Endothelial cell (in vitro differentiated cells): ENCODE measurements around the gene LRRC10B. TPM values are rescaled to one million over a fixed set of nuclear protein-coding genes. Genes with fewer than 3 reads are reported as not detected.

Source experiments
- DNase-seq: peaks from one replicate; pipeline ENCODE4 v3.0.0; 2021; ENCODE audit warnings: low spot score
- H3K27ac Mint-ChIP-seq: one replicate; pipeline ENCODE4 v1.8.0; 2021; ENCODE audit warnings: mixed read lengths, inconsistent platforms; ENCODE audit not compliant: unreplicated experiment
- H3K27me3 Mint-ChIP-seq: one replicate; pipeline ENCODE4 v1.8.0; 2021; ENCODE audit warnings: mild to moderate bottlenecking, moderate library complexity, mixed read lengths, inconsistent platforms; ENCODE audit not compliant: unreplicated experiment
- H3K36me3 Mint-ChIP-seq: one replicate; pipeline ENCODE4 v1.8.0; 2021; ENCODE audit warnings: mild to moderate bottlenecking, low read depth, mixed read lengths, inconsistent platforms; ENCODE audit not compliant: unreplicated experiment
- H3K4me1 Mint-ChIP-seq: one replicate; pipeline ENCODE4 v1.8.0; 2021; ENCODE audit warnings: mild to moderate bottlenecking, mixed read lengths, inconsistent platforms; ENCODE audit not compliant: unreplicated experiment
- H3K4me3 Mint-ChIP-seq: one replicate; pipeline ENCODE4 v1.8.0; 2021; ENCODE audit warnings: mild to moderate bottlenecking, mixed read lengths, inconsistent platforms; ENCODE audit not compliant: unreplicated experiment
- H3K9me3 Mint-ChIP-seq: one replicate; pipeline ENCODE4 v1.8.0; 2021; ENCODE audit warnings: mixed read lengths, inconsistent platforms; ENCODE audit not compliant: unreplicated experiment
- total RNA-seq: library from RNA; stranded (reverse); fragmentation: NEBNext Ultra II Directional; extraction: Animal tissue kit (Norgen Biotek cat#: 25700); gene quantifications from one replicate; pipeline ENCODE4 v1.2.1, GENCODE V29; 2021; ENCODE audit not compliant: unreplicated experiment
- TF ChIP-seq, protein P1 (sequence below): fragments of 200-600 bp; sonication (generic); IDR thresholded peaks from one replicate; pipeline ENCODE4 v1.5.0; 2021; ENCODE audit warnings: antibody characterized with exemption; ENCODE audit not compliant: unreplicated experiment

Gene LRRC10B
- total RNA-seq, 1 donor from 2014 or later, result 0.13 TPM

- H3K4me1 Mint-ChIP-seq, result peaks cover 8% of the 10 kb centered on the region
- H3K27ac Mint-ChIP-seq, result no peak overlapping the region
- TF ChIP-seq, protein P1, sequence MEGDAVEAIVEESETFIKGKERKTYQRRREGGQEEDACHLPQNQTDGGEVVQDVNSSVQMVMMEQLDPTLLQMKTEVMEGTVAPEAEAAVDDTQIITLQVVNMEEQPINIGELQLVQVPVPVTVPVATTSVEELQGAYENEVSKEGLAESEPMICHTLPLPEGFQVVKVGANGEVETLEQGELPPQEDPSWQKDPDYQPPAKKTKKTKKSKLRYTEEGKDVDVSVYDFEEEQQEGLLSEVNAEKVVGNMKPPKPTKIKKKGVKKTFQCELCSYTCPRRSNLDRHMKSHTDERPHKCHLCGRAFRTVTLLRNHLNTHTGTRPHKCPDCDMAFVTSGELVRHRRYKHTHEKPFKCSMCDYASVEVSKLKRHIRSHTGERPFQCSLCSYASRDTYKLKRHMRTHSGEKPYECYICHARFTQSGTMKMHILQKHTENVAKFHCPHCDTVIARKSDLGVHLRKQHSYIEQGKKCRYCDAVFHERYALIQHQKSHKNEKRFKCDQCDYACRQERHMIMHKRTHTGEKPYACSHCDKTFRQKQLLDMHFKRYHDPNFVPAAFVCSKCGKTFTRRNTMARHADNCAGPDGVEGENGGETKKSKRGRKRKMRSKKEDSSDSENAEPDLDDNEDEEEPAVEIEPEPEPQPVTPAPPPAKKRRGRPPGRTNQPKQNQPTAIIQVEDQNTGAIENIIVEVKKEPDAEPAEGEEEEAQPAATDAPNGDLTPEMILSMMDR, result no peak
- H3K27me3 Mint-ChIP-seq, result peaks cover 9% of the 10 kb centered on the region
- no peak for DNase-seq
- H3K36me3 Mint-ChIP-seq, result no peaks in the 10 kb centered on the region
- no peak overlapping the region for H3K4me3 Mint-ChIP-seq
- H3K9me3 Mint-ChIP-seq, result no peaks in the 10 kb centered on the region
Measured at GRCh38 chr11:61549662-61550568, 41.4 kb downstream of the LRRC10B start.

DNA sequence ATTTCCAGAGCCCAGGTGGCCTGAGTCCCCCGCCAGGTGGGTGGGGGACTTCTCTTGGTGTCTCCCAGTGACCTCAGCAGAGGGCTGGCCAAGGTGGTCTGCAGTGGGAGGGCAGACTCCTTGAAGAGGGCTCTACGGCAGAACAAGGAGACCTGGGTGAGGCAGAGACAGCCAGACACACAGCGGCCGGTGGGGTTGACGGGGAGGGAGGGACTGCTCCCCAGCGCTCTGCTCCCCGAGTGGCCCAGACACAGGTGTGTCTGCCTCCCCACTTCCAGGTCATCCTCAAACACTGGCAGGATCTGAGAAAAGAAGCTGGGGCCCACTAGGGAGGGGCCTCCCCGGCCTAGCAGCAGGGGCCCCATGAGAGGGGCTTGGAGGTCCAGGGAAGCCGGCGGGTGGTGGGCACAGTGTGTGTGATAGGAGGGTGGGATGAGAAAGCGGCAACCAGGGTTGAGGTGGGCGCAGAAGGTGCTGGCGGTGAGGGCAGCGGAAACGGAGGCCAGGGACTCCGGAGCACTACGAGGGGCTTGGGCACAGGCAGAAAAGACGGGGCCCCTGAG is 42.2 kb downstream of the LRRC10B start:
- Mint-ChIP-seq H3K36me3 (no peaks in the 10 kb centered on the region), H3K4me3 (no peak overlapping the region), H3K27me3 (peaks cover 5% of the 10 kb centered on the region), H3K4me1 (peaks cover 8% of the 10 kb centered on the region), H3K9me3 (no peaks in the 10 kb centered on the region), H3K27ac (no peak overlapping the region)
- no peak for DNase-seq
- TF ChIP-seq, protein P1, result no peak

GRCh38 chr11:61551634-61552033 is 43.1 kb downstream of the LRRC10B start:
- peaks cover 9% of the 10 kb centered on the region for H3K27me3 Mint-ChIP-seq
- no peak overlapping the region for H3K4me3 Mint-ChIP-seq
- no peaks in the 10 kb centered on the region for H3K9me3 Mint-ChIP-seq
- TF ChIP-seq, protein P1, result no peak
- peaks cover 8% of the 10 kb centered on the region for H3K4me1 Mint-ChIP-seq
- DNase-seq, result no peak
- no peak overlapping the region for H3K27ac Mint-ChIP-seq
- H3K36me3 Mint-ChIP-seq, result no peaks in the 10 kb centered on the region

- Mint-ChIP-seq H3K27me3 (peaks cover 10% of the 10 kb centered on the region), H3K4me3 (peak overlapping the region; percentile 60), H3K4me1 (peaks cover 12% of the 10 kb centered on the region), H3K27ac (no peak overlapping the region), H3K9me3 (no peaks in the 10 kb centered on the region), H3K36me3 (no peaks in the 10 kb centered on the region)
- TF ChIP-seq, protein P1, result no peak
- no peak for DNase-seq
Measured at GRCh38 chr11:61552108-61552635, 43.6 kb downstream of the LRRC10B start.
